ENCODE results near the gene KLHDC8A. TPM values are rescaled to one million over a fixed set of nuclear protein-coding genes. Genes with fewer than 3 reads are reported as not detected.

The KLHDC8A gene
- total RNA-seq, 1 donor from 2014 or later = not detected

DNA sequence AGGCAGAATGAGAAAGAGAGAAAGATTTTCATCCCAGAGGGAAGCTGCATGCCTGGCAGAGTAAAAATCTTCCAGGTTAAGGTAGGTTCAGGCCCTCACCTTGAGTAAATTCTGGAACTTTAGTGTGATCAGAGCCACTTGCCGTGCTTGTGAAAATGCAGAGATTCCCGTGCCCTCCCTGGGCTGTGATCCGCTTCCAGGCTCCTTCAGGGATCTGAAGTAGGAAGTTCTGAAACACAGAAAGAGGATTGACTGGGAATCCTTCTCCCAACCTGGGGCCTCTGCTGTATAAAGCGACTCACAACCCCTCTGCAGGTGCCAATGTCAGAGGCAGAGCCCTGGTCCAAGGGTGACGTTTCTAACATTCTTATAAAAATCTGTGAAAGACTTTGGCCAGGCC is 61.8 kb downstream of the KLHDC8A start:
- TF ChIP-seq, protein P1, sequence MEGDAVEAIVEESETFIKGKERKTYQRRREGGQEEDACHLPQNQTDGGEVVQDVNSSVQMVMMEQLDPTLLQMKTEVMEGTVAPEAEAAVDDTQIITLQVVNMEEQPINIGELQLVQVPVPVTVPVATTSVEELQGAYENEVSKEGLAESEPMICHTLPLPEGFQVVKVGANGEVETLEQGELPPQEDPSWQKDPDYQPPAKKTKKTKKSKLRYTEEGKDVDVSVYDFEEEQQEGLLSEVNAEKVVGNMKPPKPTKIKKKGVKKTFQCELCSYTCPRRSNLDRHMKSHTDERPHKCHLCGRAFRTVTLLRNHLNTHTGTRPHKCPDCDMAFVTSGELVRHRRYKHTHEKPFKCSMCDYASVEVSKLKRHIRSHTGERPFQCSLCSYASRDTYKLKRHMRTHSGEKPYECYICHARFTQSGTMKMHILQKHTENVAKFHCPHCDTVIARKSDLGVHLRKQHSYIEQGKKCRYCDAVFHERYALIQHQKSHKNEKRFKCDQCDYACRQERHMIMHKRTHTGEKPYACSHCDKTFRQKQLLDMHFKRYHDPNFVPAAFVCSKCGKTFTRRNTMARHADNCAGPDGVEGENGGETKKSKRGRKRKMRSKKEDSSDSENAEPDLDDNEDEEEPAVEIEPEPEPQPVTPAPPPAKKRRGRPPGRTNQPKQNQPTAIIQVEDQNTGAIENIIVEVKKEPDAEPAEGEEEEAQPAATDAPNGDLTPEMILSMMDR (IDR thresholded peaks at IDR 0.05) = no peak
- intact Hi-C loops (cut with DNase I) = no loop called here
- Histone ChIP-seq H3K27ac (peak overlapping the region in 1 of 2 donors; percentile 44), H3K4me3 (no peak overlapping the region), H3K9me3 (no peaks in the 10 kb centered on the region), H3K27me3 (no peaks in the 10 kb centered on the region), H3K36me3 (no peaks in the 10 kb centered on the region), H3K4me1 (peaks cover 0 to 8% of the 10 kb centered on the region in 2 donors)
- DNase-seq (ENCODE audit: low spot score in 2 of 2) = no peak

DNA sequence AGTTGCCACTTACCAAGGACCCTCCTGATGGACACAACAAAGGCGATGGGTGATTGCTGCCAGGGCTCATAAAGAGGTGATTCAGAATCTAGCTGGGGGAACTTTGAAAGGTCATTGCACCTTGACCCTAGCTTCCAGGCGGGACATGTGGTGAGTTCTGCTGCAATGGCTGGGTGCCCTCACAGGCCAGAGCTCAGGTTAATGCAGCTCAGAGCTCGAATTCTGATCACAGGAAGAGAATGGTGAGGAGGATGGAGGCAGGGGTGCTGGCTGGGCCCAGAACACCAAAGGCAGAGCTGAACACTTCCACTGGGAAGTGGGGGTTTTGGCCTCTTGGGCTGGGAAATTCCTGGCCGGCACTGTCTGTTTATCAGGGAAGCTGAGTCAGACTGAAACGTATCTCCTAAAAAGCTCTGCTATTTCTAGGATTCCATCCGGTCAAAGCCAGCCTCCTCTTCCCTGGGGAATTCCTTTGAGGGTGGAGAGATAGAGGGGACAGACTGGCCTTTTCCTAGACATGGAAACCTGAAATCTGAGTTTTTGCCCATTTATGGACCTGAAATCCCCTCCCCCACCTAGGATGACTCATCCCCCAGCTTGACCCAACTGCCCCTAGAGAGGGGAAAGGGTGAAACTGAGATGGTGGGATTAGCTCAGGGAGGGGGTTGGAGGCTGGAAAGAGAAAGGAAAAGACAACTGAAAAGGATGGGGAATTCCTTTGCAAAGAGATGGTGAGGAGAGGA is 62.4 kb downstream of the KLHDC8A start:
- no peak for DNase-seq (ENCODE audit: low spot score in 2 of 2)

GRCh38 chr1:205293350-205294074 is 63.2 kb downstream of the KLHDC8A start:
- DNase-seq (ENCODE audit: low spot score in 2 of 2) = no peak
- Histone ChIP-seq H3K9me3 (no peaks in the 10 kb centered on the region), H3K4me3 (no peak overlapping the region), H3K27ac (peak overlapping the region in 1 of 2 donors; percentile 44), H3K27me3 (no peaks in the 10 kb centered on the region), H3K4me1 (peaks cover 0 to 8% of the 10 kb centered on the region in 2 donors), H3K36me3 (no peaks in the 10 kb centered on the region)
- TF ChIP-seq, protein P1 (IDR thresholded peaks at IDR 0.05) = no peak
- intact Hi-C loops (cut with DNase I) = no loop called here

More for the DNA sequence above, 62.4 kb downstream of the KLHDC8A start:
- H3K27ac ChIP-seq = peak overlapping the region in 1 of 2 donors; percentile 44
- no peak overlapping the region for H3K4me3 ChIP-seq
- no peaks in the 10 kb centered on the region for H3K36me3 ChIP-seq
- H3K9me3 ChIP-seq = no peaks in the 10 kb centered on the region
- no peaks in the 10 kb centered on the region for H3K27me3 ChIP-seq
- H3K4me1 ChIP-seq = peaks cover 0 to 8% of the 10 kb centered on the region in 2 donors
- TF ChIP-seq, protein P1 (IDR thresholded peaks at IDR 0.05) = no peak
- intact Hi-C loops (cut with DNase I) = no loop called here

DNA sequence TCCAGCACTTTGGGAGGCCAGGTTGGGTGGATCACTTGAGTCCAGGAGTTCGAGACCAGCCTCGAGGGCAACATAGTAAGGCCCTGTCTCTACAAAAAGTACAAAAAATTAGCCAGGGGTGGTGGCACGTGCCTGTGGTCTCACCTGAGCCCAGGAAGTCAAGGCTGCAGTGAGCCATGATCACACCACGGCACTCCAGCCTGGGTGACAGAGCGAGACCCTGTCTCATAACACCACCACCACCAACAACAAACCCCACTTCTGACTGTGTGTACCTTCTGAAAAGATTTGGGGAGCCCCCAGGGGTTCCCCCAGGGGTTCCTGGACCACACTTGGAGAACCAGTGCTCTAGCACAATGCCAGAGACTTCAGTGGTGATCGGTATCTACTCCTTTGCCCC is 65.1 kb downstream of the KLHDC8A start:
- no peak overlapping the region for H3K4me3 ChIP-seq
- TF ChIP-seq, protein P1 (IDR thresholded peaks at IDR 0.05) = no peak
- no peaks in the 10 kb centered on the region for H3K36me3 ChIP-seq
- H3K27ac ChIP-seq = no peak overlapping the region
- H3K27me3 ChIP-seq = no peaks in the 10 kb centered on the region
- DNase-seq (ENCODE audit: low spot score in 2 of 2) = no peak
- H3K4me1 ChIP-seq = peaks cover 0 to 8% of the 10 kb centered on the region in 2 donors
- H3K9me3 ChIP-seq = no peaks in the 10 kb centered on the region
- intact Hi-C loops (cut with DNase I) = no loop called here

- Histone ChIP-seq H3K36me3 (no peaks in the 10 kb centered on the region), H3K4me3 (no peak overlapping the region), H3K27ac (no peak overlapping the region), H3K9me3 (no peaks in the 10 kb centered on the region), H3K4me1 (no peaks in the 10 kb centered on the region), H3K27me3 (no peaks in the 10 kb centered on the region)
- TF ChIP-seq, protein P1 (IDR thresholded peaks at IDR 0.05) = no peak
- peak in 1 of 2 donors; percentile 43 for DNase-seq (ENCODE audit: low spot score in 2 of 2)
- intact Hi-C loops (cut with DNase I) = no loop called here
Measured at GRCh38 chr1:205287767-205288559, 68.8 kb downstream of the KLHDC8A start.

All from ascending aorta (tissue), 2 donors.